OCI-LY1 (cell line): Measurements from ENCODE around the gene PLOD2.
A peak's percentile ranks its signal among the peaks of the same experiment; 100 is the strongest.

Source experiments
- H2AFZ ChIP-seq: fragments of 200-600 bp; sonication (generic), shearing (Covaris generic); 2 replicates; pipeline ENCODE4 v1.6.0; 2014; ENCODE audit warnings: antibody characterized with exemption, mild to moderate bottlenecking, low read length
- H3F3A ChIP-seq: fragments of 200-600 bp; sonication (generic), shearing (Covaris generic); 2 replicates; pipeline ENCODE4 v1.6.0; 2014; ENCODE audit warnings: mild to moderate bottlenecking, antibody characterized with exemption, low read length, moderate library complexity; ENCODE audit not compliant: insufficient read depth
- H3K27ac ChIP-seq: fragments of 200-600 bp; sonication (generic); 2 replicates; pipeline ENCODE4 v1.5.1; 2014; ENCODE audit warnings: low read length, mixed run types, mild to moderate bottlenecking, low read depth; ENCODE audit not compliant: poor library complexity, severe bottlenecking
- H3K27me3 ChIP-seq: fragments of 200-600 bp; sonication (generic); 2 replicates; pipeline ENCODE4 v1.6.0; 2014; ENCODE audit warnings: antibody characterized with exemption, mild to moderate bottlenecking, low read length, moderate library complexity; ENCODE audit not compliant: insufficient read depth
- H3K36me3 ChIP-seq: fragments of 200-600 bp; sonication (generic); 2 replicates; pipeline ENCODE4 v1.6.1; 2014; ENCODE audit warnings: mild to moderate bottlenecking, antibody characterized with exemption, low read length, moderate library complexity, mixed read lengths; ENCODE audit not compliant: insufficient read depth
- H3K4me1 ChIP-seq: fragments of 200-600 bp; sonication (generic); 2 replicates; pipeline ENCODE4 v1.5.1; 2014; ENCODE audit warnings: mild to moderate bottlenecking, low read length, moderate library complexity; ENCODE audit not compliant: insufficient read depth, severe bottlenecking
- H3K4me2 ChIP-seq: fragments of 200-600 bp; sonication (generic), shearing (Covaris generic); 2 replicates; pipeline ENCODE4 v1.6.1; 2014; ENCODE audit warnings: low read length
- H3K4me3 ChIP-seq: fragments of 200-600 bp; sonication (generic); 2 replicates; pipeline ENCODE4 v1.5.1; 2014; ENCODE audit warnings: low read length, low read depth, mild to moderate bottlenecking, mixed read lengths; ENCODE audit not compliant: poor library complexity, severe bottlenecking
- H3K79me2 ChIP-seq: fragments of 200-600 bp; shearing (Covaris generic); 2 replicates; pipeline ENCODE4 v1.6.1; 2016; ENCODE audit warnings: mixed run types, low read length, mixed read lengths; ENCODE audit not compliant: insufficient read depth
- H3K9ac ChIP-seq: fragments of 200-600 bp; sonication (generic), shearing (Covaris generic); 2 replicates; pipeline ENCODE4 v1.6.1; 2014; ENCODE audit warnings: mild to moderate bottlenecking, low read length, mixed read lengths
- H3K9me2 ChIP-seq: fragments of 200-600 bp; sonication (generic), shearing (Covaris generic); 2 replicates; pipeline ENCODE4 v1.6.1; 2014; ENCODE audit warnings: low read depth, mild to moderate bottlenecking, low read length, mixed read lengths
- H3K9me3 ChIP-seq: fragments of 200-600 bp; shearing (Covaris generic); 2 replicates; pipeline ENCODE4 v1.6.1; 2014; ENCODE audit warnings: low read length, mixed read lengths
- H4K20me1 ChIP-seq: fragments of 200-600 bp; sonication (generic), shearing (Covaris generic); 2 replicates; pipeline ENCODE4 v1.6.0; 2016; ENCODE audit warnings: mild to moderate bottlenecking, low read length; ENCODE audit not compliant: insufficient read depth
- CTCF ChIP-seq: fragments of 200-600 bp; sonication (generic), shearing (Covaris generic); IDR thresholded peaks from 2 replicates; pipeline ENCODE4 v1.5.1; 2017; ENCODE audit warnings: mild to moderate bottlenecking, antibody characterized with exemption, low read length, moderate library complexity, mixed read lengths
- EZH2 ChIP-seq: fragments of 200-600 bp; sonication (generic), shearing (Covaris generic); IDR thresholded peaks from 2 replicates; pipeline ENCODE4 v1.8.0; 2017; ENCODE audit warnings: borderline replicate concordance, mixed run types, mild to moderate bottlenecking, antibody characterized with exemption, low read length, moderate library complexity, mixed read lengths

The PLOD2 gene

GRCh38 chr3:146086211-146086610, 74.8 kb downstream of the PLOD2 start:
- Histone ChIP-seq H3K79me2 (no peaks in the 10 kb centered on the region), H3K9ac (no peak overlapping the region), H4K20me1 (no peaks in the 10 kb centered on the region), H3K4me1 (no peaks in the 10 kb centered on the region), H3K9me2 (peaks cover 3% of the 10 kb centered on the region; the same call in 1 of the 2 replicates), H3K9me3 (no peaks in the 10 kb centered on the region), H3K4me3 (no peak overlapping the region), H3K4me2 (no peak overlapping the region), H2AFZ (0 out of 2 replicates have a peak overlapping the region, but pooled peaks have one; percentile 52), H3K27me3 (no peaks in the 10 kb centered on the region), H3K36me3 (no peaks in the 10 kb centered on the region), H3F3A (no peaks in the 10 kb centered on the region), H3K27ac (no peak overlapping the region)
- TF ChIP-seq EZH2 (no peak), CTCF (no peak)

- no peak overlapping the region for H2AFZ ChIP-seq
- no peaks in the 10 kb centered on the region for H3K4me1 ChIP-seq
- H3K9me2 ChIP-seq, result peaks cover 3% of the 10 kb centered on the region; the same call in 1 of the 2 replicates
- H3K36me3 ChIP-seq, result no peaks in the 10 kb centered on the region
- no peak overlapping the region for H3K4me2 ChIP-seq
- H3K79me2 ChIP-seq, result no peaks in the 10 kb centered on the region
- H3K27ac ChIP-seq, result no peak overlapping the region
- TF ChIP-seq CTCF (no peak), EZH2 (no peak)
- H4K20me1 ChIP-seq, result no peaks in the 10 kb centered on the region
- H3K9me3 ChIP-seq, result no peaks in the 10 kb centered on the region
- H3K4me3 ChIP-seq, result no peak overlapping the region
- no peaks in the 10 kb centered on the region for H3F3A ChIP-seq
- no peaks in the 10 kb centered on the region for H3K27me3 ChIP-seq
- H3K9ac ChIP-seq, result no peak overlapping the region
Observed at GRCh38 chr3:146085678-146086077, 75.3 kb downstream of the PLOD2 start.

- H3K4me2 ChIP-seq, result no peak overlapping the region
- H2AFZ ChIP-seq, result no peak overlapping the region
- no peaks in the 10 kb centered on the region for H3F3A ChIP-seq
- H3K27me3 ChIP-seq, result no peaks in the 10 kb centered on the region
- H3K79me2 ChIP-seq, result no peaks in the 10 kb centered on the region
- H3K9me2 ChIP-seq, result no peaks in the 10 kb centered on the region
- H3K4me3 ChIP-seq, result no peak overlapping the region
- TF ChIP-seq EZH2 (no peak), CTCF (no peak)
- no peak overlapping the region for H3K9ac ChIP-seq
- H3K27ac ChIP-seq, result no peak overlapping the region
- no peaks in the 10 kb centered on the region for H4K20me1 ChIP-seq
- H3K36me3 ChIP-seq, result no peaks in the 10 kb centered on the region
- no peaks in the 10 kb centered on the region for H3K4me1 ChIP-seq
- no peaks in the 10 kb centered on the region for H3K9me3 ChIP-seq
Observed at GRCh38 chr3:146080578-146080977, 80.4 kb downstream of the PLOD2 start.
